HepG2 (cell line): ENCODE data around the gene MAPRE3. TPM values are rescaled to one million over a fixed set of nuclear protein-coding genes. Genes with fewer than 3 reads are reported as not detected.

Source experiments
- FOXP1 ChIP-seq, 2 experiments: fragments of 450-650 bp in 1 of 2; IDR thresholded peaks; 2 replicates each; pipeline ENCODE4 v1.6.1; 2017 to 2018; ENCODE audit warnings: antibody characterized with exemption in 1 of 2
- IRX3 ChIP-seq: sonication (generic); formaldehyde crosslinking; IDR thresholded peaks from 2 replicates; pipeline ENCODE4 v1.8.1; 2023; ENCODE audit warnings: mild to moderate bottlenecking, low read depth, missing genetic modification reagents, borderline replicate concordance
- MZF1 ChIP-seq: sonication (generic); formaldehyde crosslinking; IDR thresholded peaks from 2 replicates; pipeline ENCODE4 v1.8.1; 2023; ENCODE audit warnings: mild to moderate bottlenecking, missing genetic modification reagents, borderline replicate concordance
- NR2C2 ChIP-seq: sonication (generic); formaldehyde crosslinking; IDR thresholded peaks from 2 replicates; pipeline ENCODE4 v1.4.0; 2020; ENCODE audit warnings: missing genetic modification reagents, mild to moderate bottlenecking, moderate library complexity, borderline replicate concordance
- PAWR ChIP-seq: sonication (generic); formaldehyde crosslinking; IDR thresholded peaks from 2 replicates; pipeline ENCODE4 v1.4.0; 2020; ENCODE audit warnings: missing genetic modification reagents, mild to moderate bottlenecking, borderline replicate concordance
- SETDB1 ChIP-seq: sonication (generic); formaldehyde crosslinking; IDR thresholded peaks from 2 replicates; pipeline ENCODE4 v1.5.1; 2020; ENCODE audit warnings: missing genetic modification reagents, mild to moderate bottlenecking, borderline replicate concordance
- SP2 ChIP-seq: sonication (generic); formaldehyde crosslinking; IDR thresholded peaks from 2 replicates; pipeline ENCODE4 v1.5.1; 2020; ENCODE audit warnings: mild to moderate bottlenecking, missing genetic modification reagents
- TOE1 ChIP-seq: sonication (generic); formaldehyde crosslinking; IDR thresholded peaks from 2 replicates; pipeline ENCODE4 v1.4.0; 2020; ENCODE audit warnings: mild to moderate bottlenecking, missing genetic modification reagents
- ZNF343 ChIP-seq: sonication (generic); formaldehyde crosslinking; IDR thresholded peaks from 2 replicates; pipeline ENCODE4 v1.4.0; 2020; ENCODE audit warnings: mild to moderate bottlenecking, missing genetic modification reagents
- polyA plus RNA-seq, 8 experiments: library from polyadenylated mRNA; depleted of rRNA in 3 of 8; stranded (reverse) in 7 of 8; unstranded in 1 of 8; fragments of >200 nt; fragmentation: Illumina TruSeq in 4 of 8; extraction: Trizol in 4 of 8; gene quantifications; 2 replicates each; pipeline versions ENCODE4 v1.2.1 to v1.2.3, GENCODE V29; 2011 to 2016; ENCODE audit warnings: low read depth in 4 of 8, missing spikeins in 1 of 8, mixed read lengths in 1 of 8; ENCODE audit not compliant: insufficient read depth in 1 of 8
- total RNA-seq, 5 experiments: library from RNA; depleted of rRNA; stranded (reverse); fragments of >200 nt; fragmentation: Illumina TruSeq; extraction: Trizol; gene quantifications; 2 replicates each; pipeline ENCODE4 v1.2.3, GENCODE V29; 2016; ENCODE audit warnings: low read depth in 1 of 5
- TF ChIP-seq, protein P1 (sequence below): IDR thresholded peaks from 2 replicates; pipeline ENCODE4 v1.6.1; 2016
- TF ChIP-seq, protein P2 (sequence below): sonication (generic); formaldehyde crosslinking; IDR thresholded peaks from 2 replicates; pipeline ENCODE4 v1.5.0; 2020; ENCODE audit warnings: mild to moderate bottlenecking, missing genetic modification reagents

The MAPRE3 gene
- total and polyA plus RNA-seq, 2 of the 13 experiments (the other 11 are each of a cell fraction or from before 2014, with no cell fraction given): 0.31 to 0.91 TPM

DNA sequence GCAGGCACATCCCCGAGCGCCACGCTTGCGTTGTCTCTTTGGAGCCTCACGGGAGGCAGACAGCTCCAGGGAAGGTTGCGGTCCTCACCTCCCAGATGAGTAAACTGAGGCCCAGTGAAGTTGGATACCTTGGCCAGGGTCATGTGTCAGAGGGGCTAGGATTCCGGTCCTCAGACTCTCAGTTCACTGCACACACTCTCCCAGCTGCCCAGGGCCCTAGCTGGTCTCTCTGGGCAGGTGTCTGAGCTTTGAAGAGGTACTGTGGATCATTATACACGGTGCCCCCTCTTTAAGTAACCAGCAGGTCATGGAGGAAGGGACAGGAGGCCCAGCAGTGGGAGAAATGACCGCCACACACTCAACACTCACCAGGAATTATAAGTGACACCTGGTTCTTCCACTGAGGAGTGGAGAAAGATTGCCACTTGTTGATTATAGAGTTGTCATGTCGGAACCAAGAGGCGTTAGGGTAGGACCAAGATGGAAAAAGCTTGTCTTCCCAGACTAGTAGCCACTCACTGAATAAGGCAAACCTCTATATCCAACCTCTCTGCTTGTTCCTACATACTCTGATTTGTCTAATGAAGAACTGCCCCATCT is 62.9 kb downstream of the MAPRE3 start (continued):
- TF ChIP-seq ZNF343 (CRISPR knock-in tag) (no peak), MZF1 (CRISPR knock-in tag) (no peak), IRX3 (CRISPR knock-in tag) (no peak), PAWR (CRISPR knock-in tag) (no peak), FOXP1 (IDR thresholded peaks at IDR 0.05) (no peak), FOXP1 (CRISPR knock-in tag; IDR thresholded peaks at IDR 0.05) (no peak), TOE1 (no peak), SETDB1 (no peak), SP2 (peak; percentile 12; the same call in 1 of the 2 replicates), NR2C2 (CRISPR knock-in tag) (no peak)
- TF ChIP-seq, protein P1, sequence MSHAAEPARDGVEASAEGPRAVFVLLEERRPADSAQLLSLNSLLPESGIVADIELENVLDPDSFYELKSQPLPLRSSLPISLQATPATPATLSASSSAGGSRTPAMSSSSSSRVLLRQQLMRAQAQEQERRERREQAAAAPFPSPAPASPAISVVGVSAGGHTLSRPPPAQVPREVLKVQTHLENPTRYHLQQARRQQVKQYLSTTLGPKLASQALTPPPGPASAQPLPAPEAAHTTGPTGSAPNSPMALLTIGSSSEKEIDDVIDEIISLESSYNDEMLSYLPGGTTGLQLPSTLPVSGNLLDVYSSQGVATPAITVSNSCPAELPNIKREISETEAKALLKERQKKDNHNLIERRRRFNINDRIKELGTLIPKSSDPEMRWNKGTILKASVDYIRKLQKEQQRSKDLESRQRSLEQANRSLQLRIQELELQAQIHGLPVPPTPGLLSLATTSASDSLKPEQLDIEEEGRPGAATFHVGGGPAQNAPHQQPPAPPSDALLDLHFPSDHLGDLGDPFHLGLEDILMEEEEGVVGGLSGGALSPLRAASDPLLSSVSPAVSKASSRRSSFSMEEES (CRISPR knock-in tag): no peak
- TF ChIP-seq, protein P2, sequence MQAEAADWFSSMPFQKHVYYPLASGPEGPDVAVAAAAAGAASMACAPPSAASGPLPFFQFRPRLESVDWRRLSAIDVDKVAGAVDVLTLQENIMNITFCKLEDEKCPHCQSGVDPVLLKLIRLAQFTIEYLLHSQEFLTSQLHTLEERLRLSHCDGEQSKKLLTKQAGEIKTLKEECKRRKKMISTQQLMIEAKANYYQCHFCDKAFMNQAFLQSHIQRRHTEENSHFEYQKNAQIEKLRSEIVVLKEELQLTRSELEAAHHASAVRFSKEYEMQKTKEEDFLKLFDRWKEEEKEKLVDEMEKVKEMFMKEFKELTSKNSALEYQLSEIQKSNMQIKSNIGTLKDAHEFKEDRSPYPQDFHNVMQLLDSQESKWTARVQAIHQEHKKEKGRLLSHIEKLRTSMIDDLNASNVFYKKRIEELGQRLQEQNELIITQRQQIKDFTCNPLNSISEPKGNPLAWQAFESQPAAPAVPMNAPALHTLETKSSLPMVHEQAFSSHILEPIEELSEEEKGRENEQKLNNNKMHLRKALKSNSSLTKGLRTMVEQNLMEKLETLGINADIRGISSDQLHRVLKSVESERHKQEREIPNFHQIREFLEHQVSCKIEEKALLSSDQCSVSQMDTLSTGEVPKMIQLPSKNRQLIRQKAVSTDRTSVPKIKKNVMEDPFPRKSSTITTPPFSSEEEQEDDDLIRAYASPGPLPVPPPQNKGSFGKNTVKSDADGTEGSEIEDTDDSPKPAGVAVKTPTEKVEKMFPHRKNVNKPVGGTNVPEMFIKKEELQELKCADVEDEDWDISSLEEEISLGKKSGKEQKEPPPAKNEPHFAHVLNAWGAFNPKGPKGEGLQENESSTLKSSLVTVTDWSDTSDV: 0 out of 2 replicates have a peak, but pooled peaks have one; percentile 34
- TF ChIP-seq, all 625 proteins: peak for 36
